ENCODE data around the gene RAB3IL1.

RAB3IL1 gene

DNA sequence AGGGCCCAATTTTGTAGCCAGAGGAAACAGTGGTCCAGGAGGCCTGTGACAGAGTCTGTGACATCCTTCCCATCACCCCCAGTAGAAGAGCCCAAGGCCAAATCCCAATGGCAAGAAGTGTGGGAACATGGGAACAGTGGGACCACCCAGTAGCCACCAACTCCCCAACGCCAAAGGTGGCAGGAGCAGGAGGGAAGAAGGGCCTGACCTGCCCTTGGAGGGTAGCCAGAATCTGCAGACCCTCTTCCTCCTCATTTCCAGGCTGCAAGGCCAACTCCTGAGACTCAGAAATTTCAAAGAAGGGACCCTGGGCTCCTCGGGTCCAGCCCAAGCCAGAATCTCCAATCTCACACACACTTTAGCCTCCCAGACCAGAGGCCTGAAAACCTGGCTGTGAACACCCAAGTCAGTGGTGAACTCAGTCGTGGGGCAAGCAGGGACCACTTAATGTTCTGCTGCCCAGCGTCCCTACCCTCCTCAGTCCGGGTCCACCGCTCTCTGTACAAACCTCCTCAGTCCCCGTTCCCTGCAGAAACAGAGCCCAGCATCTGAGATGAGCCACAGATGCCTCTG, 6.2 kb downstream of the RAB3IL1 start:
- no peaks in the 10 kb centered on the region for H3K79me2 ChIP-seq (ENCODE audit: insufficient read depth, low read depth)
- no peak overlapping the region for H3K27ac ChIP-seq
- H3K36me3 ChIP-seq (ENCODE audit: insufficient read depth), result no peaks in the 10 kb centered on the region
- no peak overlapping the region for H3K4me2 ChIP-seq
- TF ChIP-seq, protein P1, sequence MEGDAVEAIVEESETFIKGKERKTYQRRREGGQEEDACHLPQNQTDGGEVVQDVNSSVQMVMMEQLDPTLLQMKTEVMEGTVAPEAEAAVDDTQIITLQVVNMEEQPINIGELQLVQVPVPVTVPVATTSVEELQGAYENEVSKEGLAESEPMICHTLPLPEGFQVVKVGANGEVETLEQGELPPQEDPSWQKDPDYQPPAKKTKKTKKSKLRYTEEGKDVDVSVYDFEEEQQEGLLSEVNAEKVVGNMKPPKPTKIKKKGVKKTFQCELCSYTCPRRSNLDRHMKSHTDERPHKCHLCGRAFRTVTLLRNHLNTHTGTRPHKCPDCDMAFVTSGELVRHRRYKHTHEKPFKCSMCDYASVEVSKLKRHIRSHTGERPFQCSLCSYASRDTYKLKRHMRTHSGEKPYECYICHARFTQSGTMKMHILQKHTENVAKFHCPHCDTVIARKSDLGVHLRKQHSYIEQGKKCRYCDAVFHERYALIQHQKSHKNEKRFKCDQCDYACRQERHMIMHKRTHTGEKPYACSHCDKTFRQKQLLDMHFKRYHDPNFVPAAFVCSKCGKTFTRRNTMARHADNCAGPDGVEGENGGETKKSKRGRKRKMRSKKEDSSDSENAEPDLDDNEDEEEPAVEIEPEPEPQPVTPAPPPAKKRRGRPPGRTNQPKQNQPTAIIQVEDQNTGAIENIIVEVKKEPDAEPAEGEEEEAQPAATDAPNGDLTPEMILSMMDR (conservative IDR thresholded peaks at IDR 0.05; ENCODE audit: low read depth, low read length), result no peak
- H3K4me3 ChIP-seq (IDR thresholded peaks at IDR 0.05; ENCODE audit: insufficient read depth, low read depth, low read length), result no peak overlapping the region
- peaks cover 28% of the 10 kb centered on the region for H3K4me1 ChIP-seq (ENCODE audit: low read depth, poor library complexity, severe bottlenecking)
- no peaks in the 10 kb centered on the region for H4K20me1 ChIP-seq (ENCODE audit: insufficient read depth)
- no peaks in the 10 kb centered on the region for H3K27me3 ChIP-seq (ENCODE audit: insufficient read depth, low read depth)
- no peak overlapping the region for H3K9ac ChIP-seq
- H2AFZ ChIP-seq (ENCODE audit: low read depth), result no peak overlapping the region

DNA sequence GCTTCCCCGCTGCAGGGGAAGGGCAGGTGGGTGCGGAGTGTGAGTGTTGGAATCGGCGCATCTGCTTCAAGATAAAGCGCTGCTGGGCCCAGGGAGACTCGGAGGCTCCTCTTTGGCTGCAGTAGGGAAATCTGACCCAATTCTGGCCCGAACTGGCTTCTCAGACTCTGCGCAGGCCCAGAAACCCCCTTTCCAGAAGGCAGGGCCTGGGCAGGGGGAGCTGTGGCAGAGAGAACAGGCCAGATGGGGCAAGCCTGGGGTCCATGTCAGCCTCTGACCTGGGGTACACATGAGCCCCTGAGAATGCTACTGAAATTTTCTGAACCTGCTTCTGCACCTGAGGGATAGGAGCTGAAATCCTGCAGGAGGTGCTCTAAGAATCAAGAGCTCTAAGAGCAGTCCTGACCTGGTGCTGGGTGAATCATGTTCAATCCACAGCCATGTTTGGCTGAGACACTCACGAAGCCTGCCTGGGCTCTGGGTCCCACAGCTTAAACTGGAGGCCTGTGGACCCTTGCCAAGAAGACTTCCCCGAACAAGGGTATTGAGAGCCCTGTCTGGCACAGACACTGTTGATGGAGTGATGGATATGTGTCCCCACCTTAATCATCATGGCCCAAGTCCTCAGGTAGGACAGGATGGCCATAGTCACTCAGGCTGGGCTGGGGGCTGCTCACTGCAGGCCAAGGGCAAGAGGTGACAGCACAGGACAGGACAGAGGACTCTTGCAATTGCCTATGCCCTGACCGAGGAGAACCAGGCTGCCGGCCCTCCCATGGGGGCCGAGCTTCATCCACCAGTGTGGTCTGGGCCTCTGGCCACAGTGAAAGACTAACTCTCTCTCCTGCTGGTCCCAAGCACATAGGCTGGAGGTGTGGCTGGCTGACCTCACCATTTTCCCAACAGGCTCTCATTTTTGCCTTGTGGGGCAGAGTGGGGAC, 6.9 kb downstream of the RAB3IL1 start:
- Histone ChIP-seq H3K36me3 (ENCODE audit: insufficient read depth) (no peaks in the 10 kb centered on the region), H3K27me3 (ENCODE audit: insufficient read depth, low read depth) (no peaks in the 10 kb centered on the region), H4K20me1 (ENCODE audit: insufficient read depth) (no peaks in the 10 kb centered on the region), H3K4me1 (ENCODE audit: low read depth, poor library complexity, severe bottlenecking) (peaks cover 28% of the 10 kb centered on the region), H2AFZ (ENCODE audit: low read depth) (no peak overlapping the region), H3K79me2 (ENCODE audit: insufficient read depth, low read depth) (no peaks in the 10 kb centered on the region), H3K4me2 (peak overlapping the region; percentile 89), H3K4me3 (IDR thresholded peaks at IDR 0.05; ENCODE audit: insufficient read depth, low read depth, low read length) (no peak overlapping the region), H3K27ac (no peak overlapping the region), H3K9ac (no peak overlapping the region)
- TF ChIP-seq, protein P1 (conservative IDR thresholded peaks at IDR 0.05; ENCODE audit: low read depth, low read length), result no peak

DNA sequence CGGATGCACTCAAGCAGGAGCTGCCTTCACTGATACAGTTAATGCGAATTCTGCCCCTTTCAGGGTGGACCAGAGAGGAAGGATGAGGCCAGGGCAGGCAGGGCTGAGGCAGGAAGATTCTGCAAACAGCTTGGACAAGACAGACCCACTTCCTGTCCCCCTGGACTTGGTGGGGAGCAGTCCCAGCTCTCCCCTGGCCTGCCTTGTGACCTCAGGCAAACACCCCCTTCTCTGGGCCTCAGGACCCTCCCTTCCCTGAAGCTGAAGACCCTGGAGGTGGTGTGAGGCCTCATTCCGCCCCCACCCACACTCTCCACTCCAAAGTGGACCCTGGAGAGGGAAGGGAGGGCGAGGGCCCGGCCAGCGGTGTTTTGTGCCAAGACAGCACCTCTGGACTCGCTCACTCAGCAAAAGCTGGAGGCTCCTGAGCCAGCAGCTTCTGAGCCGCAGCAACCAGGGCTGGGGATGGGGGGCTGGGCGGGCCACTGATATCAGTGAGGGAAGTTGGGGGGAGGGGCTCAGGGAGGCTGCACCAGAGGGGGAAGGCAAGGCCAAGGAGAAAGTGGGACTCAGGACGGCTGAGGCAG, 8.5 kb downstream of the RAB3IL1 start:
- H3K4me1 ChIP-seq (ENCODE audit: low read depth, poor library complexity, severe bottlenecking), result peaks cover 28% of the 10 kb centered on the region
- TF ChIP-seq, protein P1 (conservative IDR thresholded peaks at IDR 0.05; ENCODE audit: low read depth, low read length), result no peak
- peak overlapping the region; percentile 78 for H3K27ac ChIP-seq
- H3K79me2 ChIP-seq (ENCODE audit: insufficient read depth, low read depth), result no peaks in the 10 kb centered on the region
- no peaks in the 10 kb centered on the region for H3K36me3 ChIP-seq (ENCODE audit: insufficient read depth)
- H3K4me2 ChIP-seq, result peak overlapping the region; percentile 89
- no peaks in the 10 kb centered on the region for H4K20me1 ChIP-seq (ENCODE audit: insufficient read depth)
- peak overlapping the region; percentile 54; the same call in 1 of the 2 replicates for H2AFZ ChIP-seq (ENCODE audit: low read depth)
- no peak overlapping the region for H3K4me3 ChIP-seq (IDR thresholded peaks at IDR 0.05; ENCODE audit: insufficient read depth, low read depth, low read length)
- H3K27me3 ChIP-seq (ENCODE audit: insufficient read depth, low read depth), result no peaks in the 10 kb centered on the region
- peak overlapping the region; percentile 78 for H3K9ac ChIP-seq

DNA sequence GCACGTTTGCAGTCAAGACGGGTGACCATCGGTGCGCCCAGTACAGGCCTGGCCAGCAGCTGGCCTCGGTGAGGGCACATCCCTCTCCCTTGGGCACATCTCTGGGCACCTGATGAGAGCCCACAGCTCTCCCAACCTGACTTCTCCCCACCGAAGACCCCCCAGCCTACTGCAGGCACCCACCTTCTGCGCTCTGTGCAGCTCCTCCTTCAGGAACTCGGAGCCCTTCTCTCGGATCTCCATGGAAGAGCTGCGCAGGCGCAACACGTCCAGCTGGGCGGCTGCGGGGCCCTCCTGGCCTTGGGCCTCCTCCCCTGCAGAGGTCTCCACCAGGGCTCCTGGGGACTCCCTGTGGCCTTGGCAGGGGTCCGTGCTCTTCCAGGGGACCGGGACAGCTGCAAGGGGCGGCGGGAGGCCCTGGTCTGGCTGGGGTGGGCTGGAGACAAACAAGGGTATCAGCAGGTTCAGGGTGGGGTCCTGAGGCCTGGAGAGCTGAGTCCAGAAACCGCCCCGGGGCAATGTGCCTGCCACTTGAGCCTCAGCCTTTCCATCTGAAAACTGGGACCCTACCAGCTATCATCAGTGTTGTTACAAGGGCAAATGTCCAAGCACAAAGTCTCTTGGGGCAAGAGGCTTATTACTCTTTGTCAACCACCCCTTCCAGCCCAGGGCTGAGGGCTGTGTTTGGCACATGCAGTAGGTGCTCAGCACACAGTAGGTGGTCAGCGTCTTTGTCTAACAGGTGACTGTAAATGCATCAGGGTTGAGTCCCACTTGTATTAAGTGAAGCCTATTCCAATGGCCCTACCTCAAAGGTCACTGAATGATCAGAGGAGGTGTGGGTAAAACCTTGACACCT, 9.3 kb downstream of the RAB3IL1 start:
- peak overlapping the region; percentile 78; the same call in 1 of the 2 replicates for H3K9ac ChIP-seq

More for the DNA sequence above, 9.3 kb downstream of the RAB3IL1 start:
- Histone ChIP-seq H3K79me2 (ENCODE audit: insufficient read depth, low read depth) (no peaks in the 10 kb centered on the region), H3K27me3 (ENCODE audit: insufficient read depth, low read depth) (no peaks in the 10 kb centered on the region), H3K36me3 (ENCODE audit: insufficient read depth) (no peaks in the 10 kb centered on the region), H2AFZ (ENCODE audit: low read depth) (peak overlapping the region; percentile 54; the same call in 1 of the 2 replicates), H3K27ac (peak overlapping the region; percentile 78), H3K4me1 (ENCODE audit: low read depth, poor library complexity, severe bottlenecking) (peaks cover 28% of the 10 kb centered on the region), H3K4me2 (peak overlapping the region; percentile 89), H3K4me3 (IDR thresholded peaks at IDR 0.05; ENCODE audit: insufficient read depth, low read depth, low read length) (no peak overlapping the region), H4K20me1 (ENCODE audit: insufficient read depth) (no peaks in the 10 kb centered on the region)
- TF ChIP-seq, protein P1 (conservative IDR thresholded peaks at IDR 0.05; ENCODE audit: low read depth, low read length), result no peak

All from KMS-11 (cell line).